ENCODE results near the gene VBP1.

DNA sequence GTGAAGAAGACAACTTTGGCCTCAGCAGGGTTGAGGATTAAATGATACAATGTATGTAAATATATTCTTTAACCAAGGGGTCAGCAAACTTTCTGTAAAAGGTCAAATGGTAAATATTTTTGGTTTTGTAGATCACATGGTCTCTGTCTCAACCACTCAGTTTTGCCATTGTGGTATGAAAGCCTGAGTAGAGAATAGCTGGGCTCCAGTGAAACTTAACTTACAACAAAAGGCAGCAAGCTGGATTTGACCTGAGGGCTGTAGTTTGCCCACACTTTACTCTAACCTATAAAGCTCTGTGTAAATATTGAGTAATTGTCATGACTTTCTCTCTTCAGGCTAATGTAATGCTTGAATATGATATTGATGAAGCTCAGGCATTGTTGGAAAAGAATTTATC is 19.6 kb downstream of the VBP1 start:
- no peak for TF ChIP-seq BACH1 (IDR thresholded peaks at IDR 0.05; ENCODE audit: low read length)
- no peak for TF ChIP-seq EZH2 (IDR thresholded peaks at IDR 0.05; ENCODE audit: low read depth, low read length, severe bottlenecking)
- TF ChIP-seq MAFK (IDR thresholded peaks at IDR 0.05; ENCODE audit: low read depth, low read length): no peak
- no peak for TF ChIP-seq CBX5 (IDR thresholded peaks at IDR 0.05; ENCODE audit: low read depth, low read length)
- no peak for TF ChIP-seq POLR2A (IDR thresholded peaks at IDR 0.05; ENCODE audit: control extremely low read depth in 1 of 2, low read depth in 2 of 2, low read length in 2 of 2)
- no peak for TF ChIP-seq ZNF274 (IDR thresholded peaks at IDR 0.05; ENCODE audit: borderline replicate concordance, extremely low read depth, low read length)

Measured in H1 (cell line).